GM19238 (cell line): ENCODE data around the gene EID3.
"Not testable (repeated sequence)": the region's sequence is repeated elsewhere in the genome, so short reads cannot be mapped to it uniquely, and the experiment has no call there.

Experiments
- DNase-seq: peaks from one replicate; pipeline ENCODE4 v3.0.0; 2011; ENCODE audit warnings: low spot score; ENCODE audit not compliant: insufficient read length

The EID3 gene

DNA sequence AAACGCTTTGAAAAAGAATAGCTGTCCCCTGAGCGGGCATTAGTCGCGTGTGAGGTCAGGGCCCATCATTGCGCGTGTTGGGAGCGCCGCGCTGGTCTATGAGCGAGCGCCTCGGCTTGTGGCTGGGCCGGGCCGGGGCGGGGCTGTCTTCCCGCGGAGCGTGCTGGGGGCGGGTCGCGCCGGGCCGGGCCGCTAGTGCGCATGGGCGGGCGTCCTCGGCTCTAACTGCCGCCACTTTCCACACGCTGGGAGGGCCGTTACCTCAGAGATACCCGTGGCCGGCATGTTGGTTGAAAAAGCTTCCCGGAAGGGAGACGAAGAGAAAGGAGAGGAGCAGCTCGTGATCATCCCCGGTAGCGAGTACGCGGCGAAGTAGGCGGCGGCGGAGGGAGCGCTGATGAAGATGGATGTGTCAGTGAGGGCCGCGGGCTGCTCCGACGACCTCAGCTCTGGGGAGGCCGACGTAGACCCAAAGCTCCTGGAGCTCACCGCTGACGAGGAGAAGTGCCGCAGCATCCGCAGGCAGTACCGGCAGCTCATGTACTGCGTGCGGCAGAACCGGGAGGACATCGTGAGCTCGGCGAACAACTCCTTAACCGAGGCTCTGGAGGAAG lies at the start of gene EID3:
Gene EID3, plus strand, starts transcription at position 202 of the 614 bp plus-strand sequence. Its CDS starts 196 bp downstream, at position 398.
- DNase-seq: peak; percentile 79

DNA sequence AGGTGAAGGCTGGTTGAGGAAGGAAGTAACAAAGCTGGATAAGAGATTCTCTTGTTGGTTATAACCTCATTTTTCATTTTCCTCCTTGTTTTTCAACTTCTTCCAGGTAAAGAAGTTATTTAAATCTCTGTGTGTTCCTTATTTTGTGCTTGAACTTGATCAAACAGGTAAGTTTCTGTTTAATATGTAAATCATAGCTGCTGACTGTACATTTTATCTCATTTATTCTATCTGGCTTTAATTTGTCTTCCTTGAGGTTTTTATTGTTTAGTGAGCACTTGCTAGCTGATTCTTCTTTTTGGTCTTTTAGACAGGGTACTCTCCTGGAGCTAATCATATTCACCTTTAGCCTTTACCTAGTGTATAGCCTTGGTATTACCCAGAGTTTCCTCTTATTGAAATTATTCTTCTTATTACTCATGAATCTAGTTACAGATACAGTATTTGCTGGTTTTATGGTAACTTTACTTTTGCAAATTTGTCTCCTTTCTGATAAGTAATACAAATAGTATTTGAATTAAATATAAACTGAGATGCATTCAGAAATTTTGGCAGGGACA lies 45.5 kb upstream of the EID3 start:
- no peak for DNase-seq

DNA sequence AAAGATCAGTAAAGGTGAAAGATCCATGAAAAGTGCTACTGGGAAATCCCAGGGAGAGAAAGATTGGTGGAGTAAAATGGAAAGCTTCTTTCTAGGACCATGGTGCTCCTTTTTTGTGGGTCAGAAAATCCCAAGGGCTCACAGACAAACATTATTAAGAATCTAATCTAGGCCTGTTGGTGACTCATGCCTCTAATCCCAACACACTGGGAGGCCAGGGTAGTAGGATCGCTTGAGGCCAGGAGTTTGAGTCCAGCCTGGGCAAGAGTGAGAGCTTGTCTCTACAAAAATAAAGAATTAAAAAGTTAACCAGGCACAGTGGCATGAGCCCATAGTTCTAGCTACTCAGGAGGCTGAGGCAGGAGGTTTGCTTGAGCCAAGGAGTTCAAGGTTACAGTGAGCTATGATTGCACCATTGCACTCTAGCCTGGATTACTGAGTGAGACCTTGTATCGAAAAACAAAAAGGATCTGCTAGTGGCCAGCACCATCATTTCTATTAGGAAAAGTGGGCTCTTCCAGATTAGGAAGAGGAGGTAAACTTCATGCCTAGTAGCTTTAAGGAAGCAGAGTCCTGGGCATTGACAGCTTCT lies 45.0 kb upstream of the EID3 start:
- no peak for DNase-seq

DNA sequence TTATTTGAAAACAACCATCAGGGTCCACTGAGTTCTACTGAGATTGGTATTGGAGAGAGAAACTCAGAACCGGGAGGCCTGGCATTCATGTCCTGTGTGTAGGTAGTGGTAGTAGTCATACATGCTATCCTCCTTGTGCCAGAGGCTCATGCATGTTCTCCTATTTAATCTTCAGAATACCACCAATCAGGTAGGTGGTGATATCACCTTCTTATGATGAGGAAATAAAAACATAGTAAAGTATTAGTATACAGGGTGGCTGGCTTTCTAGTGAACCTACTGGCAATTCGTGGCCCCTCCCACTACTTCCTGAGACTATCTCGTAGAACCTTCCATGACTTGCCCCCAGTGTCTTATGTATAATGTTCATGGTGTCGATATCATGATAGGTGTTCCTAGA lies 40.5 kb upstream of the EID3 start:
- DNase-seq: no peak

DNA sequence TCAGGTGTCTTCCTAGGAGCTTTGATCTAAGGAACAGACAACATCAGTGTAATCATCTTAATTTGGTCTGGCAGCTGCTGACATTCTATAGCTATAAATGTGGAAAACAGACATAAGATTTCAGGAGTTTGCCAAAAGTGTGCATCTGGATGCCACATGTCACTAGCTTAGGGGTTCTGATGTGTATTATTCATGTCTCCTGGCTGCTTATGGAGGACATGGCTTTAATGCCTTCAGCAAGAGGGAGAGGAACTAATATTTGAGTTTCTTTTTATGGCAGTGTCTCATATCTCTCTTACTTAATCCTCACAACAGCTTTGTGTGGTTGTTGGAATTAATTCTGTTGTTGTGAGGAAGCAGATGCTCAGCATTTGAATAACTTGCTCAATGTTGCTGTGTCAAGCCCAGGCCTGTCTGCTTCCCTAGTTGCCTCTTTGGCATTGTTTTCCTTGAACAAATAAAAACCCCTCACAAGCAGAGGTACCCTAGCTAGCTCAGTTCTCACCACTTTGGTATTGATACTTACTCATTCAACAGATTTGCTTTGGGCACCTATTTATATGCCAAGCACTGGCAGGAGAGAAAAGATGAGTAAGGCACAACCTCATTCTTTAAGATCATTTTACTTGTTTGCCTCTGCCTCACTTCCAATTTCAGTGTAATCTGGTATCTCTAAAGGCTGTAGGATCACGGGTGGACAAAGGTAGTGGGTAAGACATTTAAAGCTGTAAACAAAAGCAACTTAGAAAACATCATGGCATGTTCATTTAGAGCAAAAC lies 39.8 kb upstream of the EID3 start:
- no peak for DNase-seq

DNA sequence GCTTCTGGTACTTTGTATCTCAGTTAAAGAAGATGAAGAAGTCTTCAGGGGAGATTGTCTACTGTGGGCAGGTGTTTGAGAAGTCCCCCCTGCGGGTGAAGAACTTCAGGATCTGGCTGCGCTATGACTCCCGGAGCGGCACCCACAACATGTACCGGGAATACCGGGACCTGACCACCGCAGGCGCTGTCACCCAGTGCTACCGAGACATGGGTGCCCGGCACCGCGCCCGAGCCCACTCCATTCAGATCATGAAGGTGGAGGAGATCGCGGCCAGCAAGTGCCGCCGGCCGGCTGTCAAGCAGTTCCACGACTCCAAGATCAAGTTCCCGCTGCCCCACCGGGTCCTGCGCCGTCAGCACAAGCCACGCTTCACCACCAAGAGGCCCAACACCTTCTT lies 38.1 kb upstream of the EID3 start:
- not testable (repeated sequence) for DNase-seq

DNA sequence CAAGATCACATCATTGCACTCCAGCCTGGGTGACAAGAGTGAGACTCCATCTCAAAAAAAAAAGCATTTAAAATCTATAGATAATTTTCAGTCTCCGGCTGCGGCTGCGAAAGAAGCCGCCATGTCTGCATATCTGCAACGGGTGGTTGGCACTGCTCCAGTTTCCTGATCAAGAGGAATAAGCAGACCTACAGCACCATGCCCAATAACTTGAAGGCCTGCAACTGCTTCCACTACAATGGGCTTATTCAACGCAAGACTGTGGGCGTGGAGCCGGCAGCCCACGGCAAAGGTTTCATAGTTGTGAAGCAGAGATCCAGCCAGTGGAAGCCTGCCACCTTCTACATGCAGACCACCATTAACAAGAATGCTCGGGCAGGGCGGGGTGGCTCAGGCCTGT lies 30.6 kb upstream of the EID3 start:
- DNase-seq: no peak

DNA sequence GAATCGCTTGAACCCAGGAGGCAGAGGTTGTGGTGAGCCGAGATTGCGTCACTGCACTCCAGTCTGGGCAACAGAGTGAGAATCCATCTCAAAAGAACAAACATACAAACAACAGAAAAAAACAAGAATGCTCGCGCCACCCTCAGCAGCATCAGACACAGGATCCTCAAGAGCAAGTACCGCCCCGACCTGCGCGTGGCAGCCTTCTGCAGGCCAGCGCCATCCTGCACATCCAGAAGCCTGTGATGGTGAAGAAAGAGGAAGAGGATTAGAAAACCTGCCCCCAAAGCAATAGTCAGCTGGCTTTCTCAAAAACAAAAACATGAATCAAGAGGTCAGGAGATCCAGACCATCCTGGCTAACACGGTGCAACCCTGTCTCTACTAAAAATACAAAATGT lies 30.0 kb upstream of the EID3 start:
- DNase-seq: no peak

DNA sequence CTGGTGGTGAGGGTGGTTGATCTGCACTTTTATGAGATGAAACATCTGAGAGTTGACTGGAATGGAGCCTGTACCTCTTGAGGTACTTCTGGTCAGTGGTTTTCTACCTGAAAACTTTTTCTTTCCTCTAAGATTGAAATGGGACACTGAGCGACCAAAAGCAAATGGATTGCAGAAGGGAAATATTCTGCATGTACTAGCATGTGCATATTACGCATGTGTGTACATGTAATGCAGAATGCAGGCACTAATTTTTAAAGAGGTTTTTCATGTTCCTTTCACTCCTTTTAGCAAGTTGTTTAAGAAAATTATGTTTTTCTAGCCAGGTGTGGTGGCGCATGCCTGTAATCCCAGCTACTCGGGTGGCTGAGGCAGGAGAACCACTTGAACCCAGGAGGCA lies 28.7 kb upstream of the EID3 start:
- no peak for DNase-seq

DNA sequence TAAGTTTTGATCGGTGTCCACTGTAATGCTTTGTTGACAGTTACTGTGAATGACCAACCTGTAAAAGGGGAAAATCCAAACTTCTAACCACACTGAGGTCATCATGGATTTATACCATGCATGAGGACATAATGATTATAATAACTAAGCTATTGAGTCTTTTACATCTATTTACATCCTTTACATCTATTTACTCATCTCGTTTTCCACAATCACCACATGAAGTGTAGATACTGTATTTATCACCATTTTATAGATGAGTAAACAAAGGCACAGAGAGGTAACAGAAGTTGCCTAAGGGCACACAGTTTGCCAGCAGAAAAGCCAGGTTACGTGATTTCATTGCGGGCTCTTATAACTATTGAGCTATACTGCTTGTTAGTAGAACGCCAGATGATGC lies 27.9 kb upstream of the EID3 start:
- DNase-seq: no peak

DNA sequence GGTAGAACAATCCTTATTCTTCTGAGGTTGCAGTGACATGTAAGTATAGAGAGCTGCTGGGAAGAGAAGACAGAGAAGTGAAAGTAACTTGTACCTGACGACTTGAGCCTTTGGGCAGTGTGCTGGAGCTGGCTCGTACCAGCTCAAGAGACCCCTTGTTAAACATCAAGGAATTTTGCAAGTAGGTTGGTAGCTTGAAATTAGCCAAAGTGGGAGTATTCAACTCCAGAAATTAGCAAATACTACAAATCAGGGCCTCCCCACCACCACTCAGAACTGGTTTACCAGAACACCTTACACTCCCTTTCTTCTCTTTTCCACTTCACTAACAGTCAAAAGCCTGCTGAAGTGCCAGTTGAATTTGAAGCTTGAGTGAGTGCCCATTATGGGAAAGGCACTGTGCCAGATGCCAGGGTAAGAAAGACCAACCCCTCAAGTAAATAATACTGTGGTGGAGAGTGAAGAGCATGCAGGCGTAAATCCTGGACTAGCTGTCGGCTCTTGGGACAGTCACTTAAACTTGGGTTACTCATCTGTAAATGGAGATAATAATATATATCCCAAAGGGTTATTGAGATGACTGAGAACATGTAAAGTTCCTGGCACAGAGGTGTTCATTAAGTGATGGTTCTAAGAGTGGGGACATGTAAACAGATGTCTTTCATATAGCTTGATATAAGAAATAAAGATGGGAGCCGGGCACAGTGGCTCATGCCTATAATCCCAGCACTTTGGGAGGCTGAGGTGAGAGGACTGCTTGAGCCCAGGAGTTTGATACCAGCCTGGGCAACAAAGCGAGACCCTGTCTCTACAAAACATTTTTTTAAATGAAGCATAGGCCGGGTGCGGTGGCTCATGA lies 27.0 kb upstream of the EID3 start:
- peak; percentile 25 for DNase-seq

DNA sequence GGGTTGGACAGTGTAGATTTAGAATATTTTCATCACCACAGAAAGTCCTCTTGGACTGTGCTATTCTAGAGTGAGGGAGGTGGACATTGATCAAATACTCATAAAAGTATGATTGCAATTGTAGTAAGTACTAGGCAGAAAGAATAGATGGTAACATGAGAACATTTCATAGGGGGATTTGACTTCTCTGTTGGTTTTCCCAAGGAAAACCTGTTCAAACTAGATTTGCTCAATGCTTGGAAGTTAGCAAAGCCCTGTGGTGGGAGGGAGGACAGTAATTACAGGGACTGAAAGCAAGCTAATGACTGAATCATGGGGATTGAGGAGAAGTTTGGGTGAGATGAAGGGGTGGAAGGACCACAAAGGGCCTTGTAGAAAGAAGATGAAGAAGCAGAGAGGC lies 24.4 kb upstream of the EID3 start:
- no peak for DNase-seq

DNA sequence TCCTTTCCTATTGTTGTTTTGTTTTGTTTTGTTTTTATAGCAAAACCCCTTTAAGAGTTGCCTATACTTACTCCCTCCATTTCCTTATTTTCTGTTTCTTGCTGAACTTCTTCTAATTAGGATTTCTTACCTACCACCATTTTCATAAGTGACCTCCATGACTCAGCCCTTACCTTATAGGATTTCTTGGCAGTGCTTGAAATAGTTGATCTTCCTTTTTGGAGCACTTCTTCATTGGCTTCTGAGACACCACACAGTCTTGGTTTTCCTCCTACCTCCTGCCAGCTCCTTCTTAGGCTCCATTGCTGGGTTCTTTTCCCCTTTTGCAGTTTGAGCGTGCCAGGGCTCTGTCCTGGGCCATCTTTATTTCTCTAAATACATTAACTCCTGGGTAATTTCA lies 23.4 kb upstream of the EID3 start:
- no peak for DNase-seq

DNA sequence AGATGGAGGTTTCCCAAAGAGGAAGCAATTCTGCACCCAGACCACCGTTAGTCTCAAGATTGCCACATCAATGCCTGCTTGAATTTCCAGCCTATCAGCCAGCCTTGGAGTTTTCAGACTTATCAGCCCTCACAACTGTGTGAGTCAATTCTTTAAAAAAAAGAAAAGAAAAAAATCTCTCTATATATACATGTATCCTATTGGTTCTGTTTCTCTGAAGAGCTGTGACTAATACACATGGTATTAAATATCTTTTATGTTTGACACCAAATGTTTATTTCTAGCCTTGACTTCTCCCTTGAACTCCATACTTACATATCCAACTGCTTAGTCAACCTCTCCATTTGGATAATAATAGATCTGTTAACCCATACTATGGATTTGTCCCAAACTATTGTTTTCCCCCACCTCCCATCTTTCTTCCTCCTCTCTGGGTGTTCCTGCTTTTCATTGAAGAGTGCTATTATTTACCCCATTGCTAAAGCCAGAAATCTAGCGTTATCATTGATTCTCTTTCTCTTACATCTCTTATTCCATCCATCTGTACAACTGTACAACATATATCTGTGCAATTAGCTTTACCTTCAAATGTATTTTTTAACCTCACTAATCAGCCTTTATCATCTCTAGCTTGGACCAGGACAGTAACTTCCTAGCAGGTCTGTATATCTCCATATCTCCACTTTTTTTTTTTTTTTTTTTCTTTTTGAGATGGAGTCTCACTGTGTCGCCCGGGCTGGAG lies 22.7 kb upstream of the EID3 start:
- no peak for DNase-seq

DNA sequence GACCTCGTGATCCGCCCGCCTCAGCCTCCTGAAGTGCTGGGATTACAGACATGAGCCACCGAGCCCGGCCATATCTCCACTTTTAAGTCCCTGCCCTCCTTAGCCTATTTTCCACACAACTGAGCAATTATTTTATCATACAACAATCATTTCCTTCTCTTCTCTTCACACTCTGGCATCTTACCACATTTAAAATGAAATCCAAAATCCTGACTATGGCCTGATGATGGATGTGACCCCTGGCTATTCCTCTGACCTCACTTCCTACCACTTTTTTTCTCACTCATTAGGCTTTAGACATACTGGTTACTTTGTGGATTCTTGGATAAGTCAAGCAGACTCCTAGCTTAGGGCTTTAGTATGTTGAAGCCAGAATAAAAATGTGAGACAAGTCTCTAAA lies 21.9 kb upstream of the EID3 start:
- no peak for DNase-seq

DNA sequence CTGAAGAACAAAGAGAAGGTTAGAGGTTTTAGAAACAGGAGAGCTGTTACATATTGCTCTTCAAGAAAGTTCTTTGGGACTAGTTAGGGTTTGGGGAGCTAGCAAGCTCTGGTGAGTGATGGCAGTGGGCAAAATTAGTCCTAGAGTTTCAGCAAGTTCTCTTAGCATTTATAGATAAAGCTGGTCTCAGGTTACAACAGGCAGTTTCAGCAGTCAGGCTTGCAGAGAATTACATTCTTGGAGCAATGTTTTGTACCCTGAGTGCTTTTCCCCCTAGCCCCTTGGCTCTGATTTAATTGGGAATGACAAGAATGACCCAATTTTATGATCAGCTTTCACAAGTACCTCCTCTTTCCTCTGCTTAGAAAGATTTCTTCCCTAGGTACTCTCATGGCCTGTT lies 21.4 kb upstream of the EID3 start:
- DNase-seq: no peak

DNA sequence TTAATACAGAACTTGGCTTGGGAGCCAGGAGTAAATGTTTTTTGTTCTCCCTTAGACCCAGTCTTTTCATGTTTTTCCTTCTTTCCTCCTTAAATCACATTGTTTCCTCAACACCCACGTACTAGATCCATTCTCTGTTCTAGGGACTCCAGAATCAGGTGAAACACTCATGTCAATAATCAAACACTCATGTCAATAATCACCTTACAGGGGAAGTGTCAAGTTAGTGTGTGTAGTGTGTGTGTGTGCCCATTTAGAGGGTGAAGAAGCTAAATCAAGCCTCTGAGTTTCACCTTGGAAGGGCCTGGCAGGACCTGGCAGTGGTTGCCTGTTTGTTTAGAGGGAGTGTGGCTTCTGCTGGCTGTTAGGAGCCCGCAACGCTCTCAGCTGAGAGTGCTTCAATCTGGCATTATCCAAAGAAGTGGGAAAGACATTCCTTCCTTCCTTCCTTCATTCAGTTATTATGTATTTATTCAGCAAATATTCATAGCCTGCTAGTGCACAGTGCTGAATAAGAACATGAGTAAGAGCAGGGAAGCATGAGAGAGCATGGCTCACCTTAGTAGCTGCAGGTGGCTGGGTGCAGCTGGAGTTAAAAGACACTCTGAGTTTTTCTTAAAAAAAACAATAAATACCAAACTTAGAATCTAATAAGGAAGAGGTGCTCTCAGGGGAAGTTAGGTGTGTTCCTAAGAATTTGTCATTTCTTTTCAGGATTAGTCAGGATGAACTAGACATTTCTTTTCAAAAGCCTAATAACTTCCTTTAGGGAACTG lies 17.6 kb upstream of the EID3 start:
- DNase-seq: no peak

DNA sequence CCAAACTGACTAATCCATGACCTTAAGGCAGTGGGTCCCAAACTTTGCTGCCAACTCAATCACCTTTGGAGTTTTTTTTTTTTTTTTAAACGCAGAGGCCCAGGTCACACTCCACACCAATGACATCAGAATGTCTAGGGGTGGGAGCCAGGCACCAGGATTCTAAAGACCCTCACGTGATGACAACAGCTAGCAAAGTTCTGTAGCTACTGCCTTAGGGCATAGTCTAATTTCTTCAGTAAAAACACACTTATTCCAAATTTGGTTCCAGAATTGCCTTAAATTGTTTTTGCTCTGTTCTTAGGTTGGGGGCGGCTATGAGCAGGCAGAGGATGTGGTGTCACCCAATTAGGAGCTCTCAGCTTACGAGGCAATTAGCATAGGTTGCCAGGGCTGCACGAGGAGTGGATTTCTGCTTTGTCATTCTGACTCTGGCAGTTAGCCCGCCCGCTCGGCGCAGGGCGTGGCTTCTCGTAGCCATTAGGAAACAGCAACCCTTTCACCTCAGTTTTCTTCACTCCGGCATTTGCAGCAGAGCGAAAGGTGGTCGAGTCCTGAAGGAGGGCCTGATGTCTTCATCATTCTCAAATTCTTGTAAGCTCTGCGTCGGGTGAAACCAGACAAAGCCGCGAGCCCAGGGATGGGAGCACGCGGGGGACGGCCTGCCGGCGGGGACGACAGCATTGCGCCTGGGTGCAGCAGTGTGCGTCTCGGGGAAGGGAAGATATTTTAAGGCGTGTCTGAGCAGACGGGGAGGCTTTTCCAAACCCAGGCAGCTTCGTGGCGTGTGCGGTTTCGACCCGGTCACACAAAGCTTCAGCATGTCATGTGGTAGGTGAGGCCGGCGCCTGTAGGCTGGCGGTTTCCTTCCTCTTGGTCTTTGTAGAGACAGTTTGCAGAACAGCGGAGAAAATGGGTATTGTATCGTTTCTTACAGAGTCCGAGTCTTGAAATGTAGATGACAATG lies 16.7 kb upstream of the EID3 start:
- DNase-seq: peak; percentile 73
